Activated CD8-positive, alpha-beta memory T cell treated with anti-CD3 and anti-CD28 coated beads for 4 hours (primary cell): ENCODE measurements around the gene ALG3.

Experiments used
- DNase-seq, 2 donors: peaks; one replicate each; pipeline ENCODE4 v3.0.0-alpha.2; 2020; ENCODE audit warnings: low read depth in 2 of 2

The ALG3 gene

GRCh38 chr3:184259878-184260723 is 11.3 kb upstream of the ALG3 start:
- no peak for DNase-seq

- no peak for DNase-seq
Measured at GRCh38 chr3:184259396-184259877, 10.7 kb upstream of the ALG3 start.

GRCh38 chr3:184258926-184259325 is 10.2 kb upstream of the ALG3 start:
- no peak for DNase-seq

GRCh38 chr3:184257083-184257915 is 8.5 kb upstream of the ALG3 start:
- DNase-seq, result no peak

- no peak for DNase-seq
Measured at GRCh38 chr3:184255291-184256039, 6.7 kb upstream of the ALG3 start.

GRCh38 chr3:184250167-184250828 is 1.5 kb upstream of the ALG3 start:
- DNase-seq, result peak; percentile 81 to 87

- peak; percentile 85 to 92 for DNase-seq
Measured at GRCh38 chr3:184249412-184250166, 827 bp upstream of the ALG3 start, which contains the start of gene EEF1AKMT4. Gene EEF1AKMT4, plus strand, starts transcription at chr3:184249672. Its CDS starts 23 bp downstream, at chr3:184249695.

GRCh38 chr3:184242297-184242685 is 6.5 kb downstream of the ALG3 start:
- no peak for DNase-seq

- DNase-seq, result no peak
Measured at GRCh38 chr3:184241447-184242296, 7.1 kb downstream of the ALG3 start.

GRCh38 chr3:184241141-184241446 is 7.7 kb downstream of the ALG3 start:
- no peak for DNase-seq

- no peak for DNase-seq
Measured at GRCh38 chr3:184240384-184241140, 8.2 kb downstream of the ALG3 start.

- no peak for DNase-seq
Measured at GRCh38 chr3:184239708-184240107, 9.1 kb downstream of the ALG3 start.

GRCh38 chr3:184239221-184239620 is 9.5 kb downstream of the ALG3 start:
- no peak for DNase-seq

- DNase-seq, result no peak
Measured at GRCh38 chr3:184238246-184238818, 10.4 kb downstream of the ALG3 start.

- DNase-seq, result no peak
Measured at GRCh38 chr3:184237807-184238206, 11.0 kb downstream of the ALG3 start.

- no peak for DNase-seq
Measured at GRCh38 chr3:184237211-184237610, 11.6 kb downstream of the ALG3 start.

- no peak for DNase-seq
Measured at GRCh38 chr3:184236636-184237035, 12.1 kb downstream of the ALG3 start.

- DNase-seq, result no peak
Measured at GRCh38 chr3:184236033-184236410, 12.7 kb downstream of the ALG3 start.
